Keratinocyte (primary cell): ENCODE data around the gene SEC24D. TPM values are rescaled to one million over a fixed set of nuclear protein-coding genes. Genes with fewer than 3 reads are reported as not detected.

Experiments
- DNase-seq: peaks from one replicate; pipeline ENCODE4 v3.0.0-alpha.2; 2011; ENCODE audit warnings: low read depth, missing footprints, low spot score
- FAIRE-seq: peaks from 2 replicates; lab custom pipeline; 2011; peaks lifted over from hg19 to GRCh38; lab: Jason Lieb, UNC
- H2AFZ ChIP-seq: 2 replicates; pipeline ENCODE4 v1.6.0; 2012; ENCODE audit warnings: low read length, control low read depth, inconsistent platforms; ENCODE audit not compliant: control insufficient read depth
- H3K27ac ChIP-seq: 2 replicates; pipeline ENCODE4 v1.5.1; 2011; ENCODE audit warnings: low read length; ENCODE audit not compliant: control insufficient read depth, insufficient read depth
- H3K27me3 ChIP-seq: 3 replicates; pipeline ENCODE4 v1.6.0; 2011; ENCODE audit warnings: low read length; ENCODE audit not compliant: control insufficient read depth, insufficient read depth; ENCODE audit errors: extremely low read depth
- H3K36me3 ChIP-seq, 2 experiments: 2 replicates in 1 of 2; 3 replicates in 1 of 2; pipeline ENCODE4 v1.5.1; 2011; ENCODE audit warnings: low read length in 2 of 2, mild to moderate bottlenecking in 1 of 2; ENCODE audit not compliant: control insufficient read depth in 2 of 2, insufficient read depth in 2 of 2; ENCODE audit errors: extremely low read depth in 1 of 2
- H3K4me1 ChIP-seq: 3 replicates; pipeline ENCODE4 v1.5.1; 2011; ENCODE audit warnings: low read length; ENCODE audit not compliant: control insufficient read depth, insufficient read depth; ENCODE audit errors: extremely low read depth
- H3K4me2 ChIP-seq: 3 replicates; pipeline ENCODE4 v1.6.0; 2011; ENCODE audit warnings: low read depth, low read length; ENCODE audit not compliant: control insufficient read depth, insufficient read depth; ENCODE audit errors: extremely low read depth
- H3K4me3 ChIP-seq, 3 experiments: fragments of 200-600 bp in 1 of 3; sonication (generic) in 1 of 3; 2 replicates in 2 of 3; 3 replicates in 1 of 3; pipeline ENCODE4 v1.5.1; 2011 to 2016; ENCODE audit warnings: low read length in 3 of 3, mild to moderate bottlenecking in 3 of 3, control low read depth in 2 of 3, inconsistent platforms in 1 of 3, low read depth in 1 of 3, mixed read lengths in 1 of 3, mixed run types in 1 of 3, moderate library complexity in 1 of 3; ENCODE audit not compliant: control insufficient read depth in 2 of 3, insufficient read depth in 2 of 3; ENCODE audit errors: extremely low read depth in 1 of 3
- H3K79me2 ChIP-seq: 2 replicates; pipeline ENCODE4 v1.6.0; 2012; ENCODE audit warnings: low read length; ENCODE audit not compliant: control insufficient read depth, insufficient read depth
- H3K9ac ChIP-seq: 3 replicates; pipeline ENCODE4 v1.6.0; 2011; ENCODE audit warnings: low read length; ENCODE audit not compliant: control insufficient read depth, insufficient read depth; ENCODE audit errors: extremely low read depth
- H3K9me1 ChIP-seq: 3 replicates; pipeline ENCODE4 v1.6.0; 2011; ENCODE audit warnings: low read length; ENCODE audit not compliant: control insufficient read depth, insufficient read depth; ENCODE audit errors: extremely low read depth
- H3K9me3 ChIP-seq: 2 replicates; pipeline ENCODE4 v1.5.1; 2012; ENCODE audit warnings: low read depth, low read length; ENCODE audit not compliant: control insufficient read depth
- H4K20me1 ChIP-seq: 3 replicates; pipeline ENCODE4 v1.6.0; 2011; ENCODE audit warnings: low read length; ENCODE audit not compliant: control insufficient read depth, insufficient read depth; ENCODE audit errors: extremely low read depth
- CTCF ChIP-seq, 3 experiments: IDR thresholded peaks in 1 of 3; conservative IDR thresholded peaks in 1 of 3; optimal IDR thresholded peaks in 1 of 3; 2 replicates in 2 of 3; 3 replicates in 1 of 3; pipeline versions ENCODE3 to v1.5.1; 2011; ENCODE audit warnings: low read length in 3 of 3, mild to moderate bottlenecking in 3 of 3, moderate library complexity in 2 of 3, control low read depth in 1 of 3, inconsistent platforms in 1 of 3; ENCODE audit not compliant: insufficient read depth in 2 of 3; ENCODE audit errors: extremely low read depth in 1 of 3
- EZH2 ChIP-seq: IDR thresholded peaks from one replicate; pipeline ENCODE4 v1.6.1; 2012; ENCODE audit warnings: inconsistent platforms, mild to moderate bottlenecking, low read length, moderate library complexity
- dilution Hi-C: fragments of 300-500 bp; cut with MboI; formaldehyde crosslinking; loops from one replicate; pipeline ENCODE4 v1.7.0; 2020; ENCODE audit warnings: low sequenced_read_pairs; ENCODE audit not compliant: extremely low pct_ligation_motif_present
- polyA plus RNA-seq, 5 experiments: library from polyadenylated mRNA; depleted of rRNA in 3 of 5; stranded (reverse) in 3 of 5; stranded (forward) in 1 of 5; unstranded in 1 of 5; fragments of >200 nt; gene quantifications; 1 replicate in 1 of 5; 2 replicates in 3 of 5; 3 replicates in 1 of 5; pipeline versions ENCODE4 v1.2.1 to v1.2.3, GENCODE V29; 2011 to 2012; ENCODE audit warnings: missing spikeins in 2 of 5, low read depth in 1 of 5, low replicate concordance in 1 of 5

SEC24D gene
- polyA plus RNA-seq, 1 donor (not counting 4 experiments of a cell fraction or from before 2014, with no cell fraction given), result 24.9 TPM

GRCh38 chr4:118751629-118752323 lies 84.2 kb downstream of the SEC24D start:
- Histone ChIP-seq H2AFZ (no peak overlapping the region), H3K79me2 (no peaks in the 10 kb centered on the region), H4K20me1 (no peaks in the 10 kb centered on the region), H3K4me2 (no peak overlapping the region), H3K4me1 (no peaks in the 10 kb centered on the region), H3K9me1 (no peaks in the 10 kb centered on the region), H3K27ac (no peak overlapping the region), H3K9ac (no peak overlapping the region), H3K36me3 (peaks cover 5 to 16% of the 10 kb centered on the region in 2 experiments), H3K4me3 (no peak overlapping the region), H3K27me3 (no peaks in the 10 kb centered on the region), H3K9me3 (no peaks in the 10 kb centered on the region)
- FAIRE-seq, result no peak
- TF ChIP-seq CTCF (optimal IDR thresholded peaks at IDR 0.05 in 1 of 3, IDR thresholded peaks at IDR 0.05 in 1 of 3, conservative IDR thresholded peaks at IDR 0.05 in 1 of 3; ENCODE audit: extremely low read depth in 1 of 3, insufficient read depth in 2 of 3, low read length in 3 of 3) (no peak), EZH2 (no peak)
- no peak for DNase-seq
- dilution Hi-C loops, result no loop called here

GRCh38 chr4:118749347-118749988 lies 86.5 kb downstream of the SEC24D start:
- DNase-seq, result no peak
- Histone ChIP-seq H3K4me1 (no peaks in the 10 kb centered on the region), H3K4me3 (no peak overlapping the region), H2AFZ (no peak overlapping the region), H3K9me1 (no peaks in the 10 kb centered on the region), H4K20me1 (no peaks in the 10 kb centered on the region), H3K79me2 (no peaks in the 10 kb centered on the region), H3K36me3 (peaks cover 5 to 14% of the 10 kb centered on the region in 2 experiments), H3K27me3 (no peaks in the 10 kb centered on the region), H3K9ac (no peak overlapping the region), H3K27ac (no peak overlapping the region), H3K9me3 (no peaks in the 10 kb centered on the region), H3K4me2 (no peak overlapping the region)
- dilution Hi-C loops, result no loop called here
- no peak for TF ChIP-seq CTCF (optimal IDR thresholded peaks at IDR 0.05 in 1 of 3, IDR thresholded peaks at IDR 0.05 in 1 of 3, conservative IDR thresholded peaks at IDR 0.05 in 1 of 3; ENCODE audit: extremely low read depth in 1 of 3, insufficient read depth in 2 of 3, low read length in 3 of 3)
- TF ChIP-seq EZH2, result no peak
- no peak for FAIRE-seq
